Sigmoid colon (tissue), 7 donors: Measurements from ENCODE around the gene RPS16. TPM values are rescaled to one million over a fixed set of nuclear protein-coding genes. Genes with fewer than 3 reads are reported as not detected.

Experiments used
- DNase-seq: peaks from one replicate; pipeline ENCODE4 v3.0.0-alpha.2; 2019
- H3K27ac ChIP-seq, 4 donors: fragments of 200-600 bp; sonication (generic); one replicate each; pipeline ENCODE4 v1.5.1; 2016 to 2019; ENCODE audit warnings: mild to moderate bottlenecking in 1 of 4
- H3K27me3 ChIP-seq, 3 donors: fragments of 200-600 bp; sonication (generic); one replicate each; pipeline ENCODE4 v1.5.1; 2019; ENCODE audit warnings: mild to moderate bottlenecking in 1 of 3
- H3K36me3 ChIP-seq, 4 donors: fragments of 200-600 bp; sonication (generic); one replicate each; pipeline ENCODE4 v1.5.1; 2016 to 2019
- H3K4me1 ChIP-seq, 4 donors: fragments of 200-600 bp; sonication (generic); one replicate each; pipeline ENCODE4 v1.5.1; 2017 to 2019
- H3K4me3 ChIP-seq, 4 donors: fragments of 200-600 bp; sonication (generic); one replicate each; pipeline ENCODE4 v1.5.1; 2017 to 2019; ENCODE audit warnings: mild to moderate bottlenecking in 2 of 4, moderate library complexity in 1 of 4
- H3K9me3 ChIP-seq, 4 donors: fragments of 200-600 bp in 3 of 4; sonication (generic) in 3 of 4; one replicate each; pipeline versions ENCODE4 v1.5.1 to v1.6.1; 2013 to 2019
- CTCF ChIP-seq, 4 experiments: fragments of 450-650 bp in 3 of 4; fragments of 200-600 bp in 1 of 4; IDR thresholded peaks; one replicate each; pipeline ENCODE4 v1.5.1; 2016 to 2019; ENCODE audit warnings: antibody characterized with exemption in 4 of 4, mild to moderate bottlenecking in 3 of 4, moderate library complexity in 2 of 4
- EP300 ChIP-seq, 4 donors: sonication (generic); formaldehyde crosslinking; IDR thresholded peaks; one replicate each; pipeline ENCODE4 v1.6.1; 2017; ENCODE audit warnings: antibody characterized with exemption in 4 of 4
- POLR2A ChIP-seq, 2 donors: fragments of 450-650 bp; IDR thresholded peaks; one replicate each; pipeline ENCODE4 v1.6.1; 2016; ENCODE audit warnings: antibody characterized with exemption in 2 of 2, mild to moderate bottlenecking in 2 of 2, moderate library complexity in 2 of 2
- POLR2AphosphoS5 ChIP-seq, 4 donors: sonication (generic); formaldehyde crosslinking; IDR thresholded peaks; one replicate each; pipeline ENCODE4 v1.6.1; 2017; ENCODE audit warnings: antibody characterized with exemption in 4 of 4
- WGBS, 2 donors: extraction: QIAGEN DNeasy Blood & Tissue Kit; methylation state at CpG; one replicate each; pipeline ENCODE4 v1.1.7; 2013; 5-methylcytosine and 5-hydroxymethylcytosine counted together
- intact Hi-C: fragments of 100-400 bp; cut with DNase I; formaldehyde crosslinking; loops from one replicate; pipeline ENCODE4 v1.15.1; 2023
- polyA plus RNA-seq, 3 donors: library from polyadenylated mRNA; stranded (reverse); fragments of 200-250 nt; gene quantifications; one replicate each; pipeline ENCODE4 v1.2.3, GENCODE V29; 2013
- total RNA-seq, 4 donors: library from RNA; depleted of rRNA; stranded (reverse); fragments of >200 nt; gene quantifications; one replicate each; pipeline ENCODE4 v1.1.0, GENCODE V29; 2016
- donor health status: healthy with polysubstance abuse.
- donor health status: Bipolar disorder and iron deficiency.
- donor health status: healthy.

The RPS16 gene
- total and polyA plus RNA-seq, 7 donors = 1,648 to 4,564 (median 2,918) TPM

- H3K27ac ChIP-seq = peak overlapping the region; percentile 99 to 100 (median 100)
- TF ChIP-seq CTCF (IDR thresholded peaks at IDR 0.05) = no peak
- no peak for TF ChIP-seq EP300 (IDR thresholded peaks at IDR 0.05)
- TF ChIP-seq POLR2AphosphoS5 (IDR thresholded peaks at IDR 0.05) = no peak
- peaks cover 34 to 66% (median 39%) of the 10 kb centered on the region in 4 donors for H3K36me3 ChIP-seq
- 1% methylated on average over 10 of the region's 10 CpGs for WGBS, 2 donors
- DNase-seq = peak; percentile 91
- H3K4me3 ChIP-seq = peak overlapping the region; percentile 71 to 98 (median 98)
- H3K9me3 ChIP-seq = no peaks in the 10 kb centered on the region
- no peaks in the 10 kb centered on the region for H3K27me3 ChIP-seq
- intact Hi-C loops = loop anchor here (2.0 to 5.0 kb wide), 3 partner anchors 48 to 92 kb away; partner anchors contain the start of genes SAMD4B, SUPT5H and TIMM50
- peaks cover 0 to 26% (median 26%) of the 10 kb centered on the region in 4 donors for H3K4me1 ChIP-seq
Measured at GRCh38 chr19:39390451-39390750, 45.3 kb downstream of the RPS16 start.

- no peak for TF ChIP-seq POLR2A (IDR thresholded peaks at IDR 0.05)
- TF ChIP-seq CTCF (IDR thresholded peaks at IDR 0.05) = no peak
- no peak for TF ChIP-seq POLR2AphosphoS5 (IDR thresholded peaks at IDR 0.05)
- no peak for TF ChIP-seq EP300 (IDR thresholded peaks at IDR 0.05)
- no peaks in the 10 kb centered on the region for H3K27me3 ChIP-seq
- H3K36me3 ChIP-seq = peaks cover 28 to 66% (median 40%) of the 10 kb centered on the region in 4 donors
- peak overlapping the region; percentile 71 to 98 (median 98) for H3K4me3 ChIP-seq
- peaks cover 0 to 26% (median 26%) of the 10 kb centered on the region in 4 donors for H3K4me1 ChIP-seq
- intact Hi-C loops = loop anchor here (2.0 to 5.0 kb wide), 3 partner anchors 47 to 92 kb away; partner anchors contain the start of genes SAMD4B, SUPT5H and TIMM50
- H3K9me3 ChIP-seq = no peaks in the 10 kb centered on the region
- peak overlapping the region; percentile 99 to 100 (median 100) for H3K27ac ChIP-seq
- no peak for DNase-seq
- 73 to 78% methylated on average over 13 of the region's 13 CpGs for WGBS, 2 donors
Measured at GRCh38 chr19:39389631-39390414, 45.9 kb downstream of the RPS16 start.

- Histone ChIP-seq H3K27ac (peak overlapping the region in 1 of 4 donors; percentile 100), H3K27me3 (no peaks in the 10 kb centered on the region), H3K36me3 (peaks cover 20 to 66% (median 38%) of the 10 kb centered on the region in 4 donors), H3K4me3 (no peak overlapping the region), H3K9me3 (no peaks in the 10 kb centered on the region), H3K4me1 (peaks cover 0 to 26% (median 26%) of the 10 kb centered on the region in 4 donors)
- intact Hi-C loops = no loop called here
- no peak for DNase-seq
- 84 to 94% methylated on average over 5 of the region's 5 CpGs for WGBS, 2 donors
- no peak for TF ChIP-seq POLR2AphosphoS5 (IDR thresholded peaks at IDR 0.05)
- TF ChIP-seq EP300 (IDR thresholded peaks at IDR 0.05) = no peak
- TF ChIP-seq CTCF (IDR thresholded peaks at IDR 0.05) = no peak
- no peak for TF ChIP-seq POLR2A (IDR thresholded peaks at IDR 0.05)
Measured at GRCh38 chr19:39388657-39389056, 47.1 kb downstream of the RPS16 start.

- Histone ChIP-seq H3K36me3 (peaks cover 35 to 82% (median 47%) of the 10 kb centered on the region in 4 donors), H3K27ac (no peak overlapping the region), H3K4me1 (peaks cover 0 to 15% (median 14%) of the 10 kb centered on the region in 4 donors), H3K27me3 (no peaks in the 10 kb centered on the region), H3K4me3 (no peak overlapping the region), H3K9me3 (no peaks in the 10 kb centered on the region)
- DNase-seq = no peak
- intact Hi-C loops = no loop called here
- WGBS, 2 donors = 88 to 90% methylated on average over 7 of the region's 7 CpGs
- TF ChIP-seq CTCF (IDR thresholded peaks at IDR 0.05) (no peak), EP300 (IDR thresholded peaks at IDR 0.05) (no peak), POLR2AphosphoS5 (IDR thresholded peaks at IDR 0.05) (no peak), POLR2A (IDR thresholded peaks at IDR 0.05) (no peak)
Measured at GRCh38 chr19:39386557-39386956, 49.2 kb downstream of the RPS16 start.
